Fibroblast of skin of back (primary cell): ENCODE results near the gene EML1.

Experiments
- DNase-seq: peaks from one replicate; pipeline ENCODE4 v3.0.0-alpha.2; 2013

Gene EML1

GRCh38 chr14:99831303-99831702 lies 38.1 kb downstream of the EML1 start:
- no peak for DNase-seq

- DNase-seq = no peak
Observed at GRCh38 chr14:99831903-99832685, 38.9 kb downstream of the EML1 start.

GRCh38 chr14:99837822-99838221 lies 44.6 kb downstream of the EML1 start:
- no peak for DNase-seq

GRCh38 chr14:99838639-99839134 lies 45.5 kb downstream of the EML1 start:
- DNase-seq = peak; percentile 54

- no peak for DNase-seq
Observed at GRCh38 chr14:99839696-99840095, 46.5 kb downstream of the EML1 start.

- no peak for DNase-seq
Observed at GRCh38 chr14:99840265-99840664, 47.1 kb downstream of the EML1 start.

- DNase-seq = no peak
Observed at GRCh38 chr14:99840774-99841305, 47.6 kb downstream of the EML1 start.

- DNase-seq = no peak
Observed at GRCh38 chr14:99841436-99842071, 48.3 kb downstream of the EML1 start.

GRCh38 chr14:99842141-99842540 lies 48.9 kb downstream of the EML1 start:
- DNase-seq = no peak

GRCh38 chr14:99846808-99847207 lies 53.6 kb downstream of the EML1 start:
- no peak for DNase-seq

- DNase-seq = no peak
Observed at GRCh38 chr14:99850709-99851108, 57.5 kb downstream of the EML1 start.

GRCh38 chr14:99852578-99852977 lies 59.4 kb downstream of the EML1 start:
- DNase-seq = no peak

GRCh38 chr14:99853206-99853605 lies 60.0 kb downstream of the EML1 start:
- no peak for DNase-seq

- DNase-seq = no peak
Observed at GRCh38 chr14:99854831-99855230, 61.6 kb downstream of the EML1 start.

GRCh38 chr14:99855271-99855670 lies 62.1 kb downstream of the EML1 start:
- no peak for DNase-seq

- DNase-seq = no peak
Observed at GRCh38 chr14:99857551-99857950, 64.3 kb downstream of the EML1 start.

GRCh38 chr14:99860219-99860618 lies 67.0 kb downstream of the EML1 start:
- no peak for DNase-seq

- peak; percentile 46 for DNase-seq
Observed at GRCh38 chr14:99862136-99862535, 68.9 kb downstream of the EML1 start.

GRCh38 chr14:99863059-99863458 lies 69.8 kb downstream of the EML1 start:
- DNase-seq = no peak

GRCh38 chr14:99865408-99865807 lies 72.2 kb downstream of the EML1 start:
- DNase-seq = no peak

GRCh38 chr14:99870617-99871016 lies 77.4 kb downstream of the EML1 start:
- DNase-seq = no peak

GRCh38 chr14:99871771-99872170 lies 78.6 kb downstream of the EML1 start:
- DNase-seq = no peak

- no peak for DNase-seq
Observed at GRCh38 chr14:99872786-99873440, 79.7 kb downstream of the EML1 start.
